DOHH2 (cell line): ENCODE results near the gene OSBPL2.

Experiments
- EZH2phosphoT487 ChIP-seq: fragments of 200-600 bp; sonication (generic); IDR thresholded peaks from 2 replicates; pipeline ENCODE4 v1.6.1; 2017; ENCODE audit warnings: borderline replicate concordance, mild to moderate bottlenecking, antibody characterized with exemption, low read length, moderate library complexity, mixed read lengths
- TF ChIP-seq, protein P1 (sequence below): fragments of 200-600 bp; sonication (generic); IDR thresholded peaks from one replicate; pipeline ENCODE4 v1.5.1; 2014; ENCODE audit warnings: antibody characterized with exemption, mild to moderate bottlenecking, low read depth, low read length; ENCODE audit not compliant: poor library complexity, severe bottlenecking

DNA sequence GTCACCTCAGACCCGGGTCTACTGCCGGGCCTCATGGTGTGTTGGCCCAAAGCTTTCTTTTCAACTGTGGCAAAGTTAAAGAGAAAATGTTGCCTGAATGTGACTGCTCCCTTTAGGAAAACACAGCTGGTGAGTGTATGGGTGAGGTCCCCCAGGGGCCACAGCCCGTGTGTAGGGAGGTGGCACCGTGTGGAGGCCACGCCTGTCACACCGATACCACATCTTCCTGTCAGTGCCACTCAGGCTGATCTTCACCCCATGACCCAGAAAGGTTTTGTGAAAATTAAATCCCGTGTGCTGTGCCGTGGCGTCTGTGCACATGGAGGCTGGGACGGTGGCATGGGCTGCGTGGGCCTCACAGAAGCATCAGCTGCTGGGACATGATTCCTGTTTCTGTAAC lies 53.8 kb downstream of the OSBPL2 start:
- TF ChIP-seq, protein P1, sequence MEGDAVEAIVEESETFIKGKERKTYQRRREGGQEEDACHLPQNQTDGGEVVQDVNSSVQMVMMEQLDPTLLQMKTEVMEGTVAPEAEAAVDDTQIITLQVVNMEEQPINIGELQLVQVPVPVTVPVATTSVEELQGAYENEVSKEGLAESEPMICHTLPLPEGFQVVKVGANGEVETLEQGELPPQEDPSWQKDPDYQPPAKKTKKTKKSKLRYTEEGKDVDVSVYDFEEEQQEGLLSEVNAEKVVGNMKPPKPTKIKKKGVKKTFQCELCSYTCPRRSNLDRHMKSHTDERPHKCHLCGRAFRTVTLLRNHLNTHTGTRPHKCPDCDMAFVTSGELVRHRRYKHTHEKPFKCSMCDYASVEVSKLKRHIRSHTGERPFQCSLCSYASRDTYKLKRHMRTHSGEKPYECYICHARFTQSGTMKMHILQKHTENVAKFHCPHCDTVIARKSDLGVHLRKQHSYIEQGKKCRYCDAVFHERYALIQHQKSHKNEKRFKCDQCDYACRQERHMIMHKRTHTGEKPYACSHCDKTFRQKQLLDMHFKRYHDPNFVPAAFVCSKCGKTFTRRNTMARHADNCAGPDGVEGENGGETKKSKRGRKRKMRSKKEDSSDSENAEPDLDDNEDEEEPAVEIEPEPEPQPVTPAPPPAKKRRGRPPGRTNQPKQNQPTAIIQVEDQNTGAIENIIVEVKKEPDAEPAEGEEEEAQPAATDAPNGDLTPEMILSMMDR = no peak
- TF ChIP-seq EZH2phosphoT487 = no peak
